Hepatocyte (in vitro differentiated cells): ENCODE data around the gene C11orf68.

ENCODE experiments used
- CTCF ChIP-seq: fragments of 200-600 bp; sonication (generic); IDR thresholded peaks from 2 replicates; pipeline ENCODE4 v1.5.1; 2016; ENCODE audit warnings: antibody characterized with exemption, mild to moderate bottlenecking; ENCODE audit not compliant: poor library complexity
- EZH2phosphoT487 ChIP-seq: fragments of 200-600 bp; sonication (generic); IDR thresholded peaks from one replicate; pipeline ENCODE4 v1.6.1; 2018; ENCODE audit warnings: antibody characterized with exemption, mild to moderate bottlenecking, low read depth, moderate library complexity; ENCODE audit not compliant: unreplicated experiment, severe bottlenecking

GRCh38 chr11:65944767-65945166, 25.9 kb upstream of the C11orf68 start:
- no peak for TF ChIP-seq CTCF
- TF ChIP-seq EZH2phosphoT487 = no peak
